ENCODE data around the gene TRIM43B. TPM values are rescaled to one million over a fixed set of nuclear protein-coding genes. Genes with fewer than 3 reads are reported as not detected.

Gene TRIM43B
- total RNA-seq, 2 donors from 2014 or later = not detected

Other genes starting within 250 kb of the TRIM43B start
- gene PROM2, start 210.3 kb downstream of the TRIM43B start, total RNA-seq = under 1 TPM in 1 of 2 donors, not detected in 1; 0.77 TPM
- gene KCNIP3, start 187.4 kb downstream of the TRIM43B start, total RNA-seq = not detected
- 10 to 100 TPM; 19.1 to 19.8 TPM for gene FAHD2A, start 82.0 kb downstream of the TRIM43B start, total RNA-seq
- not detected for gene TRIM43, start 107.2 kb upstream of the TRIM43B start, total RNA-seq

All from T-helper 17 cell (primary cell).